Measurements from ENCODE around the gene CACNA1G. TPM values are rescaled to one million over a fixed set of nuclear protein-coding genes. Genes with fewer than 3 reads are reported as not detected.

Gene CACNA1G
- total and polyA plus RNA-seq, 9 donors = 1.0 to 39.1 (median 4.7) TPM

GRCh38 chr17:50563092-50563511 lies 2.6 kb downstream of the CACNA1G start:
- H3K27ac ChIP-seq = no peak overlapping the region
- H3K4me3 ChIP-seq = no peak overlapping the region
- no peaks in the 10 kb centered on the region for H3K27me3 ChIP-seq
- H3K36me3 ChIP-seq = no peaks in the 10 kb centered on the region
- no peaks in the 10 kb centered on the region for H3K9me3 ChIP-seq
- TF ChIP-seq, protein P1, sequence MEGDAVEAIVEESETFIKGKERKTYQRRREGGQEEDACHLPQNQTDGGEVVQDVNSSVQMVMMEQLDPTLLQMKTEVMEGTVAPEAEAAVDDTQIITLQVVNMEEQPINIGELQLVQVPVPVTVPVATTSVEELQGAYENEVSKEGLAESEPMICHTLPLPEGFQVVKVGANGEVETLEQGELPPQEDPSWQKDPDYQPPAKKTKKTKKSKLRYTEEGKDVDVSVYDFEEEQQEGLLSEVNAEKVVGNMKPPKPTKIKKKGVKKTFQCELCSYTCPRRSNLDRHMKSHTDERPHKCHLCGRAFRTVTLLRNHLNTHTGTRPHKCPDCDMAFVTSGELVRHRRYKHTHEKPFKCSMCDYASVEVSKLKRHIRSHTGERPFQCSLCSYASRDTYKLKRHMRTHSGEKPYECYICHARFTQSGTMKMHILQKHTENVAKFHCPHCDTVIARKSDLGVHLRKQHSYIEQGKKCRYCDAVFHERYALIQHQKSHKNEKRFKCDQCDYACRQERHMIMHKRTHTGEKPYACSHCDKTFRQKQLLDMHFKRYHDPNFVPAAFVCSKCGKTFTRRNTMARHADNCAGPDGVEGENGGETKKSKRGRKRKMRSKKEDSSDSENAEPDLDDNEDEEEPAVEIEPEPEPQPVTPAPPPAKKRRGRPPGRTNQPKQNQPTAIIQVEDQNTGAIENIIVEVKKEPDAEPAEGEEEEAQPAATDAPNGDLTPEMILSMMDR (IDR thresholded peaks at IDR 0.05) = no peak
- TF ChIP-seq POLR2A (IDR thresholded peaks at IDR 0.05) (no peak), EP300 (IDR thresholded peaks at IDR 0.05) (no peak)
- intact Hi-C loops (cut with DNase I) = no loop called here
- no peak for DNase-seq
- 75 to 82% (median 76%) methylated on average over 4 of the region's 4 CpGs for WGBS, 3 donors
- peaks cover 17% of the 10 kb centered on the region for H3K4me1 ChIP-seq (ENCODE audit: insufficient read depth)

GRCh38 chr17:50564916-50565315 lies 4.4 kb downstream of the CACNA1G start:
- Histone ChIP-seq H3K27me3 (no peaks in the 10 kb centered on the region), H3K4me3 (no peak overlapping the region), H3K4me1 (ENCODE audit: insufficient read depth) (peaks cover 10% of the 10 kb centered on the region), H3K27ac (peak overlapping the region in 1 of 2 donors; percentile 76), H3K36me3 (no peaks in the 10 kb centered on the region), H3K9me3 (no peaks in the 10 kb centered on the region)
- WGBS, 3 donors = 2 to 4% (median 3%) methylated on average over 19 of the region's 19 CpGs
- intact Hi-C loops (cut with DNase I) = no loop called here
- TF ChIP-seq POLR2A (IDR thresholded peaks at IDR 0.05) (no peak), EP300 (IDR thresholded peaks at IDR 0.05) (no peak)
- TF ChIP-seq, protein P1 (IDR thresholded peaks at IDR 0.05) = no peak
- DNase-seq = peak; percentile 81 to 87 (median 84)

DNA sequence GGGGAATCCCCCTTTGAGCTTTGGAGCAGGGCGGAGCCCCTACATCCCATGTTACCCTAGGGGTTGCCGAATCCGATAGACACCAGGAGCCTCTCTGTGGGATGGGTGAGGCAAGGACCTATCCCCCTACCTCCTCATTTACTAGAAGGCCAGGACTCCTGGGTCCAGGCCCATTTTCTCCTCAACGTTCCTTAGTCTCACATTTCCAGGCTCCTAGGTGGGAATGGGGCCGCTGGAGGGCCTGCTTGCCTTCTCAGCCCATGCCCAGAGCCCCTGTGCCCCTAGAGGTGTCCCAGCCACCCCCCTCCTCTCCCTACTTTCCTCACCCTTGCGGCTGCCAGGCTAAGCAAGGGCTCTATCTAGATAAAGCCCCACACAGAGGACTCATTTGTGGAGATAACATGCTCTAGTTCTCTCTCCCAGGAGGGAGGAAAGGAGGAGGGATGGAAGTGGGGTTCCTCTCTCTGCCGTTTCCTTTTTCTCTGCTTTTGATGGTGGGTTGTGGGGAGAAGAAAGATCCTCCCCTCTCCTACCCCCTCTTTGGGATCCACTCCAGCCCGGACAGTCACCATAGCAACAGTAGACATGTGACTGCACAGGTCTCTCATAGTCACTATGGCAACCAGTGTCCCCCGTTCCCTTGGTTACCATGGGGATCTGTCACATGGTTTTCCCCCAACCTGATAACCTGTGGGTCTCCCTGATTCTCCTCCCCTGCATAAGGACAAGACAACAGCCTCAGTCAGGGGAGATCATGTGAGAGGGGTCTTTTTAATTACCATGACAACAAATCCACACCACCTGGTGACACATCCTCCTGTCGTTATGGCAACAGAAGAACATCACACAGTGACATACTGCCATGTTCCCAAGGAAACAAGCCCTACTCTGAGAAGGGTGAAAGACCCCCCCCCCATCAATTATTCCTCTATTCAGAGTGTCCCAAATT lies 5.2 kb downstream of the CACNA1G start:
- DNase-seq = peak in 1 of 5 donors; percentile 58
- no peaks in the 10 kb centered on the region for H3K27me3 ChIP-seq
- H3K4me1 ChIP-seq (ENCODE audit: insufficient read depth) = peaks cover 8% of the 10 kb centered on the region
- peak overlapping the region in 1 of 2 donors; percentile 44 for H3K27ac ChIP-seq
- 36 to 46% (median 44%) methylated on average over 10 of the region's 10 CpGs for WGBS, 3 donors
- TF ChIP-seq, protein P1 (IDR thresholded peaks at IDR 0.05) = no peak
- TF ChIP-seq POLR2A (IDR thresholded peaks at IDR 0.05) = no peak
- no peak for TF ChIP-seq EP300 (IDR thresholded peaks at IDR 0.05)
- H3K36me3 ChIP-seq = no peaks in the 10 kb centered on the region
- no peaks in the 10 kb centered on the region for H3K9me3 ChIP-seq
- H3K4me3 ChIP-seq = no peak overlapping the region
- intact Hi-C loops (cut with DNase I) = no loop called here

DNA sequence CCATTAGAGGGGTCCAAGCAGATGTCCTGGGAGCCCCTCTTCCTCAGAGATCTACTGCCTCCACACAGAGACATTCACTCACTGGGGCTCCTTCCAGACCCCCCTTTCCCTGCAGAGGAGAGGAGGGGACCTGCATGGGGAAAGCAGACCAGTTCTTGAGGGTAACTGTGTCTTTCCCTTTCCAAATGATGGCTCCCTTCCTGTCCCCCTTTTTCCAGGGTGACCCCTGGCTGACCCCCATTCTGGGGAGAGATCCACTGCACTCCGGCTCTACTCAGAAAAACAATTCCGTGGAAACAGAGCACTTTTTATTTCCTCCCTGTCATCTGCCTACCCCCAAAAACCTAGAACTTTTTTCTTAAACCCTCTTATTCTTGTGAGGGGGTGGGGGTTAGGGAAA lies 6.4 kb downstream of the CACNA1G start:
- intact Hi-C loops (cut with DNase I) = no loop called here
- TF ChIP-seq EP300 (IDR thresholded peaks at IDR 0.05) = no peak
- TF ChIP-seq, protein P1 (IDR thresholded peaks at IDR 0.05) = no peak
- no peak for TF ChIP-seq POLR2A (IDR thresholded peaks at IDR 0.05)
- no peak overlapping the region for H3K27ac ChIP-seq
- H3K4me1 ChIP-seq (ENCODE audit: insufficient read depth) = peaks cover 8% of the 10 kb centered on the region
- no peaks in the 10 kb centered on the region for H3K9me3 ChIP-seq
- H3K4me3 ChIP-seq = no peak overlapping the region
- H3K27me3 ChIP-seq = no peaks in the 10 kb centered on the region
- no peak for DNase-seq
- WGBS, 3 donors = 25 to 45% (median 27%) methylated on average over 2 of the region's 2 CpGs
- H3K36me3 ChIP-seq = no peaks in the 10 kb centered on the region
